ENCODE results near the gene FFAR2. TPM values are rescaled to one million over a fixed set of nuclear protein-coding genes. Genes with fewer than 3 reads are reported as not detected.

FFAR2 gene
- total RNA-seq, 1 experiment from 2014 or later = not detected

DNA sequence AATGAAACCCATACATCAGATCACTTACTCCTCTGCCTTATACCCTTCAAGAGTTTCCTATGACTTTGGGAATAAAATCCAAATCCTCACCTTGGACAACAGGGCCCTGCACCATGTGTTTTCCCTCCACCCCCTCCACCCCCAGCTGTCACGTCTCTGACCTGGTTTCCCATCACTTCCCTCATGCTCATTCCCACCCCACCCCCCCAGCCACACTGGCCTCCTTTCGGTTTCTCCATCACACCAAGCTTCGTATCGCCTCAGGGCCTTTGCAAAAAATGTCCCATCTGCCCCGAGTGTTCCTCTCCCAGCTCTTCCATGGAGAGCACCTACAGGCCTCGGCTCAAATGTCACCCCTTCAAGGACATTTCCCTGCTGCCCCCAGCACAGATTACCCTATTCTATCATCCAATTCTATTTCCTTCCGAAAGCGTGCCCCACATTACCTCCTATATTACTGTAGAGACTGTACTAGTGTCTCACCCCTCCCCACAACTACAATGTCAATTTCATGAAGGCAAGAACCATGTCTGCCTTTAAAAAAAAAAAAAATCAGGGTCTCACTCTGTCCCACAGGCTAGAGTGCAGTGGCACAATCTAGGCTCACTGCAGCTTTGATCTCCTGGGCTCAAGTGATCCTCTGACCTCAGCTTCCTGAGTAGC, 16.8 kb upstream of the FFAR2 start:
- H3K4me1 Mint-ChIP-seq = peaks cover 2 to 5% of the 10 kb centered on the region in 2 experiments; a peak in 2 of 4 replicates
- no CpG with 5 or more reads among the region's 8 CpGs for WGBS (ENCODE audit: extremely low coverage, insufficient read length, low lambda C conversion rate)

More for the DNA sequence above, 16.8 kb upstream of the FFAR2 start:
- H3K9ac ChIP-seq (ENCODE audit: extremely low read depth, insufficient read length, low read length) = no peak overlapping the region
- no peak overlapping the region for H2BK12ac ChIP-seq (ENCODE audit: insufficient read length, low read depth, low read length)
- H3K79me2 ChIP-seq (ENCODE audit: insufficient read depth, low read length) = no peaks in the 10 kb centered on the region
- H2BK15ac ChIP-seq (ENCODE audit: low read depth, low read length) = no peak overlapping the region
- no peak overlapping the region for H3K4me2 ChIP-seq (ENCODE audit: insufficient read depth, insufficient read length, low read length)
- H2BK20ac ChIP-seq (ENCODE audit: low read depth, low read length, poor library complexity, severe bottlenecking) = no peak overlapping the region
- no peak overlapping the region for H2BK5ac ChIP-seq (ENCODE audit: insufficient read length, low read length)
- no peaks in the 10 kb centered on the region for H3K79me1 ChIP-seq (ENCODE audit: insufficient read depth, low read depth, low read length, poor library complexity, severe bottlenecking)
- H3K27me3 Mint-ChIP-seq (ENCODE audit: low read depth) = peaks cover 51% of the 10 kb centered on the region
- no peak for TF ChIP-seq CTCF (conservative IDR thresholded peaks at IDR 0.05)
- no peak overlapping the region for H4K5ac ChIP-seq (ENCODE audit: insufficient read length, low read depth, low read length)
- no peaks in the 10 kb centered on the region for H3K27me3 ChIP-seq (ENCODE audit: insufficient read depth, low read length)
- no peak overlapping the region for H3K23ac ChIP-seq (ENCODE audit: insufficient read length, low read depth, low read length)
- H4K91ac ChIP-seq (ENCODE audit: insufficient read length, low read depth, low read length) = no peak overlapping the region
- H3K27ac Mint-ChIP-seq = no peak overlapping the region; a peak in 1 of 7 replicates
- H4K8ac ChIP-seq (replicated peaks; ENCODE audit: insufficient read length, low read depth, low read length) = no peak overlapping the region
- H2BK120ac ChIP-seq (ENCODE audit: low read depth, low read length, poor library complexity, severe bottlenecking) = no peak overlapping the region
- H3K9me3 ChIP-seq (ENCODE audit: control insufficient read depth, low read depth, low read length) = no peaks in the 10 kb centered on the region
- no peak overlapping the region for H2AK5ac ChIP-seq (ENCODE audit: insufficient read length, low read length)
- H4K20me1 ChIP-seq (ENCODE audit: control insufficient read depth, insufficient read depth, insufficient read length) = no peaks in the 10 kb centered on the region
- H3K23me2 ChIP-seq (ENCODE audit: insufficient read length, low read depth, low read length, poor library complexity, severe bottlenecking) = no peaks in the 10 kb centered on the region
- DNase-seq = no peak
- no peak overlapping the region for H3K18ac ChIP-seq (ENCODE audit: insufficient read length, low read depth, low read length)
- no peak overlapping the region for H3K56ac ChIP-seq (ENCODE audit: insufficient read length, low read depth, low read length)
- H3K9me3 Mint-ChIP-seq = peaks cover 0 to 8% of the 10 kb centered on the region in 2 experiments; a peak in 3 of 5 replicates
- H3T11ph ChIP-seq (ENCODE audit: low read length) = no peak overlapping the region
- H3K36me3 Mint-ChIP-seq (ENCODE audit: insufficient read depth in 1 of 3, low read depth in 3 of 3) = no peaks in the 10 kb centered on the region; a peak in 2 of 7 replicates
- H3K4ac ChIP-seq (ENCODE audit: low read depth, low read length) = no peak overlapping the region
- no peak overlapping the region for H3K27ac ChIP-seq (ENCODE audit: insufficient read length, low read depth, low read length)
- H3K4me1 ChIP-seq (ENCODE audit: insufficient read depth, low read length) = no peaks in the 10 kb centered on the region
- no peak overlapping the region for H3K4me3 Mint-ChIP-seq
- no peak overlapping the region for H3K14ac ChIP-seq (ENCODE audit: insufficient read depth, low read length)
- H2AFZ ChIP-seq (ENCODE audit: low read length) = no peak overlapping the region

Measured in H9 (cell line).